VCaP (cell line): ENCODE measurements around the gene PSMA7.
"Not testable (repeated sequence)": the region's sequence is repeated elsewhere in the genome, so short reads cannot be mapped to it uniquely, and the experiment has no call there.

Experiments used
- H3K27ac ChIP-seq: fragments of 450-650 bp; 2 replicates; pipeline ENCODE4 v1.5.1; 2017
- TF ChIP-seq, protein P1 (sequence below): fragments of 450-650 bp; conservative IDR thresholded peaks from 2 replicates; pipeline ENCODE4 v1.5.1; 2017; ENCODE audit warnings: mild to moderate bottlenecking, moderate library complexity

Gene PSMA7

DNA sequence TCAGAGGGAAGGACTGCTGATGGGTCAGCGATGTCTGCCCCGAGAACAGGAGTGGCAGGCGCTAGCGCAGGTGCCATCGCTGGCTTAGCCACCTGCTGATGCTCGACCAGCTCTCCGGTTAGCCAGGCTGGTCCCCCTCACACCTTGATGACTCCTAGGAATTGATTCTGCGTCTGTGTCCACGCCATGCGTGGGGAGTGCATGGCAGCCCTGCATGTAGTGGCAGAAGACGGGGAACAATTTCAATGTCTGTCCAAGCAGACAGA, 7.0 kb upstream of the PSMA7 start:
- TF ChIP-seq, protein P1, sequence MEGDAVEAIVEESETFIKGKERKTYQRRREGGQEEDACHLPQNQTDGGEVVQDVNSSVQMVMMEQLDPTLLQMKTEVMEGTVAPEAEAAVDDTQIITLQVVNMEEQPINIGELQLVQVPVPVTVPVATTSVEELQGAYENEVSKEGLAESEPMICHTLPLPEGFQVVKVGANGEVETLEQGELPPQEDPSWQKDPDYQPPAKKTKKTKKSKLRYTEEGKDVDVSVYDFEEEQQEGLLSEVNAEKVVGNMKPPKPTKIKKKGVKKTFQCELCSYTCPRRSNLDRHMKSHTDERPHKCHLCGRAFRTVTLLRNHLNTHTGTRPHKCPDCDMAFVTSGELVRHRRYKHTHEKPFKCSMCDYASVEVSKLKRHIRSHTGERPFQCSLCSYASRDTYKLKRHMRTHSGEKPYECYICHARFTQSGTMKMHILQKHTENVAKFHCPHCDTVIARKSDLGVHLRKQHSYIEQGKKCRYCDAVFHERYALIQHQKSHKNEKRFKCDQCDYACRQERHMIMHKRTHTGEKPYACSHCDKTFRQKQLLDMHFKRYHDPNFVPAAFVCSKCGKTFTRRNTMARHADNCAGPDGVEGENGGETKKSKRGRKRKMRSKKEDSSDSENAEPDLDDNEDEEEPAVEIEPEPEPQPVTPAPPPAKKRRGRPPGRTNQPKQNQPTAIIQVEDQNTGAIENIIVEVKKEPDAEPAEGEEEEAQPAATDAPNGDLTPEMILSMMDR: no peak
- H3K27ac ChIP-seq: no peak overlapping the region

DNA sequence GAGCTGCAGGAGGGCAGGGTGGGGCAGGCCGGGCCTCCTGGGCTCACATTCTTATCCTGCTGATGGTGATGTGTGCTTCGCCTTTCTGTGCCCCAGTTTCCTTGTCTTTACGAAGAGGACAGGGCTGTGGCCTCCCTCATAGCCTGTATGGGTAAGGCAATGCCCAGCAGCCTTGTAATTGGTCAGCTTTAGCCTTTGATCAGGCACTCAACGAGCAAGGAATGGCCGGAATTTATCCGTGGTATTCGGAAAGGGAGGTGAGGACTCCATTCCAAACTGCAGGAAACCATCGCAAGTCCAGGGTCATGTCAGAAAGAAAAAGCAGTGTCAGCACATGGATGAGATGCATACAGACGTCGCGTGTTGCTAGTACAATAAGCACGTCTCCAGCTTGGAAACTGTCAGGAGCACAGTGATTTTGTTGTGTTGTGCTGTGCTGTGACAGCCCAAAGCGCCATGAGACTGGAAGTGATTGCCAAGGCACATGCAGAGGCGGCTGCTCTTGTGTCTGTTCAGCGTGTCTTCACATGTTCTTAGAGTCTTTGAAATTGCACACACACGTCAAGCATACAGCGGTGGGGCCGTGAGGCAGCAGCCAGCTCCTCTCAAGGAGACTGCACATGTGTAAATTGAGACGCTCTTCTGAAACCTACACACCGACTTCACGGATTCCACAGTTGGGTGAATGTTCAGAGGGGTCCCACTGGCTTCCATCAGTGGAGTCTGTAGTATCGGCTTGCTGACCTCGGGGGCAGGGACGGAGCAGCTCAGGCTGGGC, 6.5 kb upstream of the PSMA7 start:
- TF ChIP-seq, protein P1: no peak
- H3K27ac ChIP-seq: peak overlapping the region; percentile 2; the same call in 1 of the 2 replicates

DNA sequence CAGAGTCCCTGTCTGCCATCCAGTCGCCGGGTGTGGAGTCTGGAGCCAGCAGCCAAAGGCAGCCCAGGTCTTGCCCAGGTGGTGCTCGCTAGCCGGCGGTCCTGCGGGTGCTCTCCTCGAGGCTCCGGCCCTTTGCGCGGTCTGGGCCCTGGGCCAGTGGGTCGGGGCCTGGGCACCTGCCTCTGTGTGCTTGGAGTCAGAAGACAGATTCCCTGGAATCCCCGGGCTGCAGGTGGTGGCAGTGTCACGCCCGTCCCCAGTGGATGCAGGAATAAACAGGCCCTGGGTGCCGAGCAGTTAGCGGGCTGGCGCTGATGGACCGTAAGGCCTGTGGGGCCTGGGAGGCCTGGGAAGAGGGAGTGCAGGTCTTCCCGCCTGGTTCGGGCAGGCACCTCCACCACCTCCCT, 5.7 kb upstream of the PSMA7 start:
- TF ChIP-seq, protein P1: no peak
- H3K27ac ChIP-seq: peak overlapping the region; percentile 2; the same call in 1 of the 2 replicates

GRCh38 chr20:62148383-62148782, 5.2 kb upstream of the PSMA7 start:
- not testable (repeated sequence) for H3K27ac ChIP-seq

DNA sequence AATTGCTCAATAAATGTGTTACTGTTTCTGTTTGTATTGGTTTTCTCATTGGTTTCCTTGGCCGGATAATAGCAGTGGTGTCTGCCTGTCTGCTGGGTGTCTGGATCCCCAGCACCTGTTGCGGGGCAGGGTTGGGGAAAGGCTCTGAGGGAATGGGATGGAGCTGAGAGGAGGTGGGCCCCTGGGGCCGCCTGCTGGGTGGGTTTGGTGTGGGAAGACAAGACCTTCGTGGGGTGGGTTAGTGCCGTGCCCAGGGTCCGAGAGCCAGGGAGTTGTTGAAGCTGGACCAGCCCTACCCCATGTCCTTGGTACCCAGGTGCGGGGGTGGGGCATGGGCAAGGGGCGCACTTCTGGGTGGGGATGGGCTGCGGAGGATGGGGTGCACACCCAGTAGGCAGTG, 4.3 kb upstream of the PSMA7 start:
- no peak overlapping the region for H3K27ac ChIP-seq
- TF ChIP-seq, protein P1: no peak

GRCh38 chr20:62147125-62147524, 3.9 kb upstream of the PSMA7 start:
- TF ChIP-seq, protein P1: no peak
- H3K27ac ChIP-seq: no peak overlapping the region

DNA sequence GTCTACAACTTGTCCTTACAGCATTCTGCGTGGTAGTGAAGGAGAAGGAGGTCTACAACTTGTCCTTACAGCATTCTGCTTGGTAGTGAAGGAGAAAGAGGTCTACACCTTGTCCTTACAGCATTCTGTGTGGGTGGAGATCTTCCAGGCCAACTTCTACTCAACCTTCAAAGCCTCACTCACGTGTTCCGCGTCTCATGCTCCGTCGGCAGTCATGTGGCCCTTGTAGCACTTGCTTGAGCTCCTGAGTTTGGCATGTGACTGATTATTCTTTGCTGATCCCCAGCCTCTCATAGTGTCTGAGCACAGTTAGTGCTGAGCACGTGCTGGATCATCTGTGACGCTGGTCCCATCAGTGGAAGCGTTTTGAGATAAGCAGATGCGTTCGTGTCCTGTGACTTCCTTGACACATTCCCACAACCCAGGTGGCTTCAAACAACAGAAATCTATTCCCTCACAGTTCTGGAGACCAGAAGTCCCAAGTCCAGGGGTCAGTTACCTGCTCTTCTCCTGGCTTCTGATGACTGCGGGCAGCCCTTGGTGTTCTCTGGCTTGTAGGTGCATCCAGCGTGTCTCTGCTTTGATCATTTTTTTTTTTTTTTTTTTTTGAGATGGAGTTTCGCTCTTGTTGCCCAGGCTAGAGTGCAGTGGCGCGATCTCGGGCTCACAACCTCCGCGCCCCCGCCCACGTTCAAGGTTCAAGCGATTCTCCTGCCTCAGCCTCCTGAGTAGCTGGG, 3.0 kb upstream of the PSMA7 start:
- TF ChIP-seq, protein P1: no peak
- H3K27ac ChIP-seq: no peak overlapping the region

DNA sequence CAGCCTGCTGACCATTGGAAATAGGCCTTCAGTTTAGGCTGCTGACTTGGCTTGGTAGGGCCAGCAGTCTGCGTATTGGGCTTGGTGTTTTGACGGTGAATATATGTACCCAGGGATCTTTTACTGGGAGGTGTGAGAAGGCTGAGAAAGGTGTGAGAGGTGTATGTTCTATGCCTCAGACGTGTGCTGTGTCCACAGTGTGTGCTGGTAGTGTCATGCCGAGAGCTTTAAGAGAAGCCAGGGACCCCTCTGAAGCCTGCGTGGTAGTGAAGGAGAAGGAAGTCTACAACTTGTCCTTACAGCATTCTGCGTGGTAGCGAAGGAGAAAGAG, 2.5 kb upstream of the PSMA7 start:
- H3K27ac ChIP-seq: peak overlapping the region; percentile 99; the same call in 1 of the 2 replicates
- TF ChIP-seq, protein P1: no peak
